ENCODE results near the gene TRIM66. TPM values are rescaled to one million over a fixed set of nuclear protein-coding genes. Genes with fewer than 3 reads are reported as not detected.

The TRIM66 gene
- total and polyA plus RNA-seq, 10 of the 15 experiments (the other 5 are each of a cell fraction or from before 2014, with no cell fraction given): 1.7 to 14.5 (median 7.4) TPM

DNA sequence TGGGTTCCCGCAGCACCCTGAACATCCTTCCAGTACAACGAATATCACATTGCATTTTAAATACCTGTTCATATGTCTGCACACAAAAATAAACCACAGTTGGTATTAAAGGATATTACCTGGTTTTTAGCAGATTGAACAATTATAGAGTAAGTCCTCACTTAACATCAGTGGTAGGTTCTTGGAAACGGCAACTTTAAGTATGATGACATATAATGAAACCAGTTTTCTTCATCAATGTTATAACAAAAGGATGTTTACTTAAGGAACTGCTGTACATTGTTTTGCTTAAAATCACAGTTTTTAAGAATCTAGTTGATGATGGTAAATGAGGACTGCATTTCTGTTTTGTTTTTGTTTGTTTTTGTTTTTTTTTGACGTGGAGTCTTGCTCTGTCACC is 28.0 kb downstream of the TRIM66 start (continued):
- TF ChIP-seq NRF1 (conservative IDR thresholded peaks at IDR 0.05; ENCODE audit: low read depth, low read length) (no peak), YY1 (IDR thresholded peaks at IDR 0.05; ENCODE audit: low read depth, low read length) (no peak), SP1 (IDR thresholded peaks at IDR 0.05; ENCODE audit: low read depth, low read length) (no peak)

DNA sequence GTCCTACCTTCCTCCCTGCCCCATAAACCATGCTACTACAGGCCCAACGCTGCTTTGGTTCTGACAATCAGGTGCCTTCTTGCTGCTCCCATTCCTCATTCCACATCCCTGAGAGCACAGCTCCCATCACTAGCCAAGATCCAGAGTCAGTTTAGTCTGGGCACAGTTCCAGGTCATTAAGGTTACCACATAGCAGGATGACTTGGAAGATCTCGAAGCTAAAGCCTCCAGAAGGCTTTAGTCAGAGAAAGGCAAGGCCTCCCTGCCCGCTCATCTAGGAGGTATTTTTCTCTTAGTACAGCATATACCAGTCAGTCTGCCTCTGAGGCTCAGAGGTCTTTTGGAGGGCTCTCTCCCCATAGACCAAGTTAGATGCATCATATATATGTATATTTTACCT is 30.3 kb downstream of the TRIM66 start:
- Histone ChIP-seq H3K4me3 (no peak overlapping the region), H3K4me1 (ENCODE audit: control insufficient read depth, insufficient read depth, low read length) (no peaks in the 10 kb centered on the region), H2AFZ (ENCODE audit: control insufficient read depth, low read depth, low read length) (no peak overlapping the region), H3K4me2 (ENCODE audit: control insufficient read depth, insufficient read depth) (no peak overlapping the region), H3K9me3 (replicated peaks; ENCODE audit: control insufficient read depth, insufficient read depth, low read length) (no peaks in the 10 kb centered on the region), H3K27me3 (replicated peaks in 1 of 2; ENCODE audit: control insufficient read depth in 2 of 2, insufficient read depth in 2 of 2, low read length in 1 of 2) (no peaks in the 10 kb centered on the region), H3K36me3 (ENCODE audit: control insufficient read depth in 2 of 2, insufficient read depth in 2 of 2, low read length in 1 of 2) (peaks cover 3 to 11% of the 10 kb centered on the region in 2 experiments; a peak in 2 of 4 replicates), H4K20me1 (ENCODE audit: control insufficient read depth, insufficient read depth) (no peaks in the 10 kb centered on the region), H3K27ac (ENCODE audit: control insufficient read depth, insufficient read depth) (no peak overlapping the region), H3K79me2 (ENCODE audit: control insufficient read depth, insufficient read depth, low read length) (no peaks in the 10 kb centered on the region), H3K9ac (ENCODE audit: control insufficient read depth, insufficient read depth, low read length) (no peak overlapping the region)
- intact Hi-C loops (cut with micrococcal nuclease; ENCODE audit: unreplicated experiment) (no loop called here), in situ Hi-C loops (cut with MboI) (no loop called here)
- no peak for FAIRE-seq
- CTCF ChIA-PET: no interaction called here
- no TSS peak for BruUV-seq (replicated peaks)
- no peak for DNase-seq (ENCODE audit: low read depth, low spot score)
- ATAC-seq: no peak
- RAD21 ChIA-PET (ENCODE audit: unreplicated experiment): no interaction called here
- POLR2A ChIA-PET: no interaction called here
- WGBS (ENCODE audit: insufficient coverage, insufficient replicate concordance, low lambda C conversion rate, missing lambda C conversion rate): 90% methylated on average over 3 of the region's 3 CpGs
- TF ChIP-seq YBX1 (IDR thresholded peaks at IDR 0.05): no peak
- no peak for TF ChIP-seq HCFC1 (IDR thresholded peaks at IDR 0.05; ENCODE audit: low read length)
- no peak for TF ChIP-seq EP300 (IDR thresholded peaks at IDR 0.05; ENCODE audit: borderline replicate concordance in 1 of 2, control insufficient read depth in 1 of 2, low read depth in 2 of 2, low read length in 2 of 2)
- TF ChIP-seq POU2F2 (IDR thresholded peaks at IDR 0.05; ENCODE audit: borderline replicate concordance, low read depth, low read length): no peak
- no peak for TF ChIP-seq RAD21 (IDR thresholded peaks at IDR 0.05; ENCODE audit: insufficient read depth, low read depth, low read length)
- TF ChIP-seq SMARCA5 (IDR thresholded peaks at IDR 0.05): no peak
- TF ChIP-seq, protein P1, sequence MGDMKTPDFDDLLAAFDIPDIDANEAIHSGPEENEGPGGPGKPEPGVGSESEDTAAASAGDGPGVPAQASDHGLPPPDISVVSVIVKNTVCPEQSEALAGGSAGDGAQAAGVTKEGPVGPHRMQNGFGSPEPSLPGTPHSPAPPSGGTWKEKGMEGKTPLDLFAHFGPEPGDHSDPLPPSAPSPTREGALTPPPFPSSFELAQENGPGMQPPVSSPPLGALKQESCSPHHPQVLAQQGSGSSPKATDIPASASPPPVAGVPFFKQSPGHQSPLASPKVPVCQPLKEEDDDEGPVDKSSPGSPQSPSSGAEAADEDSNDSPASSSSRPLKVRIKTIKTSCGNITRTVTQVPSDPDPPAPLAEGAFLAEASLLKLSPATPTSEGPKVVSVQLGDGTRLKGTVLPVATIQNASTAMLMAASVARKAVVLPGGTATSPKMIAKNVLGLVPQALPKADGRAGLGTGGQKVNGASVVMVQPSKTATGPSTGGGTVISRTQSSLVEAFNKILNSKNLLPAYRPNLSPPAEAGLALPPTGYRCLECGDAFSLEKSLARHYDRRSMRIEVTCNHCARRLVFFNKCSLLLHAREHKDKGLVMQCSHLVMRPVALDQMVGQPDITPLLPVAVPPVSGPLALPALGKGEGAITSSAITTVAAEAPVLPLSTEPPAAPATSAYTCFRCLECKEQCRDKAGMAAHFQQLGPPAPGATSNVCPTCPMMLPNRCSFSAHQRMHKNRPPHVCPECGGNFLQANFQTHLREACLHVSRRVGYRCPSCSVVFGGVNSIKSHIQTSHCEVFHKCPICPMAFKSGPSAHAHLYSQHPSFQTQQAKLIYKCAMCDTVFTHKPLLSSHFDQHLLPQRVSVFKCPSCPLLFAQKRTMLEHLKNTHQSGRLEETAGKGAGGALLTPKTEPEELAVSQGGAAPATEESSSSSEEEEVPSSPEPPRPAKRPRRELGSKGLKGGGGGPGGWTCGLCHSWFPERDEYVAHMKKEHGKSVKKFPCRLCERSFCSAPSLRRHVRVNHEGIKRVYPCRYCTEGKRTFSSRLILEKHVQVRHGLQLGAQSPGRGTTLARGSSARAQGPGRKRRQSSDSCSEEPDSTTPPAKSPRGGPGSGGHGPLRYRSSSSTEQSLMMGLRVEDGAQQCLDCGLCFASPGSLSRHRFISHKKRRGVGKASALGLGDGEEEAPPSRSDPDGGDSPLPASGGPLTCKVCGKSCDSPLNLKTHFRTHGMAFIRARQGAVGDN (IDR thresholded peaks at IDR 0.05): no peak
- TF ChIP-seq, protein P2, sequence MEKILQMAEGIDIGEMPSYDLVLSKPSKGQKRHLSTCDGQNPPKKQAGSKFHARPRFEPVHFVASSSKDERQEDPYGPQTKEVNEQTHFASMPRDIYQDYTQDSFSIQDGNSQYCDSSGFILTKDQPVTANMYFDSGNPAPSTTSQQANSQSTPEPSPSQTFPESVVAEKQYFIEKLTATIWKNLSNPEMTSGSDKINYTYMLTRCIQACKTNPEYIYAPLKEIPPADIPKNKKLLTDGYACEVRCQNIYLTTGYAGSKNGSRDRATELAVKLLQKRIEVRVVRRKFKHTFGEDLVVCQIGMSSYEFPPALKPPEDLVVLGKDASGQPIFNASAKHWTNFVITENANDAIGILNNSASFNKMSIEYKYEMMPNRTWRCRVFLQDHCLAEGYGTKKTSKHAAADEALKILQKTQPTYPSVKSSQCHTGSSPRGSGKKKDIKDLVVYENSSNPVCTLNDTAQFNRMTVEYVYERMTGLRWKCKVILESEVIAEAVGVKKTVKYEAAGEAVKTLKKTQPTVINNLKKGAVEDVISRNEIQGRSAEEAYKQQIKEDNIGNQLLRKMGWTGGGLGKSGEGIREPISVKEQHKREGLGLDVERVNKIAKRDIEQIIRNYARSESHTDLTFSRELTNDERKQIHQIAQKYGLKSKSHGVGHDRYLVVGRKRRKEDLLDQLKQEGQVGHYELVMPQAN (conservative IDR thresholded peaks at IDR 0.05): no peak
- TF ChIP-seq IKZF2 (IDR thresholded peaks at IDR 0.05): no peak
- no peak for TF ChIP-seq CHD2 (IDR thresholded peaks at IDR 0.05; ENCODE audit: borderline replicate concordance, low read depth, low read length)
- TF ChIP-seq NR2F1 (conservative IDR thresholded peaks at IDR 0.05): no peak
- TF ChIP-seq, protein P3, sequence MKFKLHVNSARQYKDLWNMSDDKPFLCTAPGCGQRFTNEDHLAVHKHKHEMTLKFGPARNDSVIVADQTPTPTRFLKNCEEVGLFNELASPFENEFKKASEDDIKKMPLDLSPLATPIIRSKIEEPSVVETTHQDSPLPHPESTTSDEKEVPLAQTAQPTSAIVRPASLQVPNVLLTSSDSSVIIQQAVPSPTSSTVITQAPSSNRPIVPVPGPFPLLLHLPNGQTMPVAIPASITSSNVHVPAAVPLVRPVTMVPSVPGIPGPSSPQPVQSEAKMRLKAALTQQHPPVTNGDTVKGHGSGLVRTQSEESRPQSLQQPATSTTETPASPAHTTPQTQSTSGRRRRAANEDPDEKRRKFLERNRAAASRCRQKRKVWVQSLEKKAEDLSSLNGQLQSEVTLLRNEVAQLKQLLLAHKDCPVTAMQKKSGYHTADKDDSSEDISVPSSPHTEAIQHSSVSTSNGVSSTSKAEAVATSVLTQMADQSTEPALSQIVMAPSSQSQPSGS (IDR thresholded peaks at IDR 0.05; ENCODE audit: low read length): no peak
- TF ChIP-seq NFYB (IDR thresholded peaks at IDR 0.05; ENCODE audit: insufficient read depth, low read depth, low read length): no peak
- TF ChIP-seq SREBF1 (IDR thresholded peaks at IDR 0.05; ENCODE audit: low read length): no peak
- no peak for TF ChIP-seq ATF7 (IDR thresholded peaks at IDR 0.05; ENCODE audit: low read depth)
- SMC1A ChIA-PET (ENCODE audit: uncharacterized antibody, unreplicated experiment): no interaction called here

All from GM12878 (cell line).